HG03378 (cell line): ENCODE data around the gene COL25A1.

Experiments used
- ATAC-seq: cut with Tn5 transposase; IDR thresholded peaks from one replicate; pipeline ENCODE4 v1.9.1; 2021; ENCODE audit warnings: mild to moderate bottlenecking, moderate library complexity; ENCODE audit not compliant: unreplicated experiment

COL25A1 gene

GRCh38 chr4:109216085-109216696 is 86.3 kb downstream of the COL25A1 start:
- ATAC-seq: no peak

DNA sequence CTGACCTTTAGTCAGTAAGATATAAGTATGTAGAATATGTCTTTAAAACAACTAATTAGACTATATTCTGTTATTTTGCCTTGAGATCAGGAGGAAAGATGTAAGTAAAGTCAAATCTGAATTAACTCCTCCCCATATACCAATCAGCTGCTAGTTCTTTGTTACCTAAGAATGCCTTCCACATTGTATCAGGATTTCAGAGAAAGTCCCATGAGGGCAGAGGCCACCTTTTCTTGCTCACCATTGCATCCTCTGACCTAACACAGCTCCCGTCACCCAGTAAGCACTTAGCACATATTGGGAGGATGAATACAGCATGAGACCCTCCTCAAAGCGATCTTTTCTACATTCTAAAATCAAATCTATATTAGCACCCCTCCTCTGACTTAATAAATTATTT is 87.0 kb downstream of the COL25A1 start:
- ATAC-seq: no peak

DNA sequence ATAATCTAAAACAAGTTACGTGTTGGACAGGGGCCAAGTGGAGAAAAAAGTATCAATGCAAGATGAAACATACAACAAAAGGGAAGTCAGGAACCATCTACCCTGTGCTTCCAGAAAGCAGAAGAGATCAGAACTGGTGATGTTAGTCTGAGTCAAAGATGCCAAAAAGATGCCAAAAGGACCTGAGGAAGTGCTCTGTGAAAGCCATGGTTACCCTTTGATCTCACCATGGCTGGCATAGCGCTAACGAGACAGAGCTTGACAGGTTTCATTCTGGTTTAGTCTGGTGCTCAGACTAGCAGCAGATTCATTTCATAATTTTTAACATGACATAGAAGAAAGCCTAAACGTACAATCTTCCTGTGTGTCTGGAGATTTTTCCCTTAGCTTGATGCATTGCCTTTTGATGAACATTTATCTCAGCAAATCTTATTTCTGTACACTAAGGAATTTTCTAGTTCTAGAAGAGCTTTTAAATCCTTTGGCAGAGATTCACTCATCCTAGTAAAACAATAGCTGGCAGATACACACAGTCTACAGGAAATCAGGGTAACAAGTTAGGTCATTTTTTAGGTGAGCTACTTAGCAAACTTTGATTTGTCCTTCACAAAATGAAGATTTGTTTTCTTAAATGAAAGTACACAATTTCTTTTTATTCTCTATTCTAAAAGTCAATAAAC is 87.7 kb downstream of the COL25A1 start:
- ATAC-seq: no peak

DNA sequence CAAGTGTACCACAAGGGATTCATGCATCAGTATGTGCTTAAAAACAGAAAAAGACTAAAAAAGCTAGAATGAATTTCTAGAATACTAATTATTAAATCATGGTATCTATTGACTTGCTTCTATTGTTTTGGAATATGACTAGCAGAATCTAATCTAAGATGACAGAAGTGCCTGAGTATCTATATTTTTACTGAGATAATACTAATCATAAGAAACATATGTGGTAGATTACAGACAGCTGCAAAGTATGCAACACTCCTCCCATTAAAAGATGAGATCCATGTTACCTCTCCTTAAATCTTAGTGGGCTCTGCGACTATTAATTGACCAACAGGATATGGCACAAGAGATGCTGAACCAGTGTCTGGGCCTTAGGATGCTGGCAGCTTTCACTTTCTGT is 89.4 kb downstream of the COL25A1 start:
- ATAC-seq: no peak

GRCh38 chr4:109211671-109212070 is 90.8 kb downstream of the COL25A1 start:
- ATAC-seq: no peak

- no peak for ATAC-seq
Measured at GRCh38 chr4:109209647-109210046, 92.8 kb downstream of the COL25A1 start.

DNA sequence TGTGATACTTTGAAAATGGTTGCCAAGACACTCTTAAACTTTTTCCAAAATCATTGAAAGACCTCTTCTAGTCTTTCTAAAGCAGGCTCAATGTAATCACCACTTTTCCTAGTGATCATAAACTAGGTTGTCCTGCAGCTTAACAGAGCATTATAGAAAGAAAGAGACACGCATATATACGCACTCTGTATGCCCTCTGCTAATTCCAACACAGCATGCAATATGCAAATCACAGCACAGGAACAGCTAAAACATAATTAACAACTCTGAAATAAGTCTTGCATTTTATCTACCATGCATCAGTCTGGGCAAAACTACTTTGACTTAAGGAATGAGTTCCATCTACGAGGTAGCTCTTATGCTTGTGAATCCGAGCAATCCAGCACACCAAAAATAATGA is 94.6 kb downstream of the COL25A1 start:
- ATAC-seq: no peak

GRCh38 chr4:109207061-109207460 is 95.4 kb downstream of the COL25A1 start:
- ATAC-seq: no peak

DNA sequence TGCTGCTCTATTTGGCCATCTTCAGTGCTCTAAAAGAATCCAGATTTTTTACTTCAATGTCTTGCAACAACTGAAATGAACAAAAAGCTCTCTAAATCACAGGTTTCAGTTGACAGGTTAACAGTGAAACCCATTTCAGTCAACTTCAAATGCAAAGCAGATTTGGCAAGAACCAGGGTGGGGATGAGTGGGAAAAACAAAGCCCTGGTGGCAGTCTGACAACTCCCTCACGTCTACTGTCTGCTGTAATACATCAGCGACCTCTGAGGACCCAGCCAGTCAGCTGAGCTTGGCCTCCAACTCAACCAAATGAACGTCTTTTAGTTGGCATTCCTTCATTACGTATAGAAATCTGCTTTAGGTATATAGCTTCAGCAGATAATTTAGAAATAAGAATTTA is 95.8 kb downstream of the COL25A1 start:
- no peak for ATAC-seq

- ATAC-seq: no peak
Measured at GRCh38 chr4:109205186-109205585, 97.3 kb downstream of the COL25A1 start.

- ATAC-seq: no peak
Measured at GRCh38 chr4:109199585-109199984, 102.9 kb downstream of the COL25A1 start.

- ATAC-seq: no peak
Measured at GRCh38 chr4:109195646-109196045, 106.8 kb downstream of the COL25A1 start.

DNA sequence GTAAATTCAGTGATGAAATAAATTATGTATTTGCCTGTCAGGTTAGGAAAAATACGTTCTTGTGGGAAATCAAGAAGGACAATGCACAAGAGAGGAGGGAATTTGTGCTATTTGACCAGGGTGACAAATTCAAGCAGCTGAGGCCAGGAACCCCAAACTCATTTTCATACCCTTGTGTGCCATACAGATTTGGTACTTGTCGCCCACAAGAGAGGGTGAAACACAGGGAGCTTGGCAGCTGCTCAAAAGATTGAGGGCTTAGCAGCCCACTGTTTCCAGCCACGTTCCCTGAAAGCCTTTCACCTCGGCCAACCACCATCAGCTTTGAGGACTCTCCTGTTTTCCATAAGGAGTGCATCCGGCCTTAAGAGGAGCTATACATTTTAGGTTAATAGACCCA is 111.2 kb downstream of the COL25A1 start:
- ATAC-seq: no peak

- no peak for ATAC-seq
Measured at GRCh38 chr4:109186458-109186945, 116.0 kb downstream of the COL25A1 start.

DNA sequence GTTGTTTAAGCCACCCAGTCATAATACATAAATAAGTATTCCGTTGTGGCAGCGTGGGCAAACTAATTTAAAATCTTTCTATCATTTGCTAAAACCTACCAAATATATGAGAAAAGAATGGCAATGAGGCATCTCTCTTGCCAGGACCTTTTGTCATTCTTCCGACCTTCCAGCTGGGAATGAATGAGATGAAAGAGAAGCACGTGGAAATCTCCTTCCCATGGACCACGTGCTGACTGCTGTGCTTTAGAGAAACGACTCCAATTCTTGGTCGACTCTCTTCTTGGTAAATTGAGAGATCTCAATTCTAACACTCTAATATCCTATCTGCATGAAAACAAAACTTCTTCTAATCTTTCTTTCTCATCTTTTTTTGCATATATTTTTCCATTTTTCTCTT is 116.5 kb downstream of the COL25A1 start:
- ATAC-seq: no peak

DNA sequence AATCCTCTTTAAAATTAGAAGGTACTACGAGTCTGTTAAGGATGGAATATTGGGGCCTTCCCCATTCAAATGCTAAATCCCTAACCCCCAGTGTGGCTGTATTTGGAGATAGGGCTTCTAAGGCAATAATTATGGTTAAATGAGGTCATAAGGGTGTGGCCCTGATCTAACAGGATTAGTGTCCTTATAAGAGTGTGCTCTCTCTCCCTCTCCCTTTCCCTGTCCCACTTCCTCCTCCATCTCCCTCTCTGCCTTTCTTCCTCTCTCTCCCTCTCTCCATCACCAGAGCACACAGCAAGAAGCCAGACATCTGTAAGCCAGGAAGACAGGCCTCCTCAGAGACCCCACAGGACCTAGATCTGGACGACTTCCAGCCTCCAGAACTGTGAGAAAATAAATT is 116.9 kb downstream of the COL25A1 start:
- ATAC-seq: no peak

GRCh38 chr4:109184491-109184961 is 117.9 kb downstream of the COL25A1 start:
- ATAC-seq: no peak

- no peak for ATAC-seq
Measured at GRCh38 chr4:109183931-109184490, 118.4 kb downstream of the COL25A1 start.

DNA sequence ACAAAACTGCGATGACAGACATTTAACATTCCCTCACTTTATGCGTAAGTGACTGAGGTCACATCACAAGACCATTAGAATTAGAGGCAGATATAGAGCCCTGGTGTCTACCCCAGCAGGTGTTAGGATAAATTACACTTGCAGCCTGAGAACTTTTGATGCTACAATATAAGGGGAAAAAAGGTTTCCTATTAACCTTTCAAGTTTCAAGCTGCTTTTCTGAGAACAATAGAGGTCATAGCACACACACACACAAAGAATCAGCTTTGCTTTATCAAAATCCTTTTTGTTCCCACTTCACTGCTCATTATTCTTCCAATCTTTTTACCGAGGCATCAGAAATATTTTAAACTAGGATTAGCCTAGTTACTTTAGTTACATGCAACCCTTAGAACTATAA is 119.8 kb downstream of the COL25A1 start:
- no peak for ATAC-seq

DNA sequence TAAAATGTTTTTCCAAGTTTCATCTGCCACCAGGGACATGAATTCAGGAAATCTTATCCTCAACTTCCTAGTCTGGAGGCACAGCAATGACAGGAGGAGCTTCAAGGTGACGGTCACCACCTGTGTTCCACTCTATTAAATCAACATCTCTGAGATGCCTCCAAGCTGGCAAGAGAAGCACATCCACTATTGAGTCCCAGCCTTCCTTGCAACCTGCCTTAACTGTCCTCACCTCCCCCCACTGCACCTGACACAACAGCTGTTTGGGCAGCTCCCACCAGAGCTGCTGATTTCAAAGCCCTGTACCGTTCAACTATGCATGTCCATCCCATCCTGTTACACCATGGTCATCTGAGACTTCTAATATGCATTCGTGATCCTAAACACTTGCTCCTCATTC is 123.4 kb downstream of the COL25A1 start:
- ATAC-seq: no peak

- ATAC-seq: no peak
Measured at GRCh38 chr4:109177096-109177810, 125.2 kb downstream of the COL25A1 start.
